H1 (cell line): ENCODE results near the gene GLIPR2. TPM values are rescaled to one million over a fixed set of nuclear protein-coding genes. Genes with fewer than 3 reads are reported as not detected.

ENCODE experiments used
- CBX5 ChIP-seq: fragments of 300-800, 300-1000 bp; sonication (generic); IDR thresholded peaks from 2 replicates; pipeline ENCODE4 v1.7.1; 2016; ENCODE audit warnings: antibody characterized with exemption, low read length, low read depth
- CTBP2 ChIP-seq: IDR thresholded peaks from 2 replicates; pipeline ENCODE4 v1.7.0; 2011; ENCODE audit warnings: borderline replicate concordance, mild to moderate bottlenecking, moderate library complexity, mixed read lengths, low read length; ENCODE audit not compliant: insufficient read depth, insufficient read length
- CTCF ChIP-seq, 3 experiments: IDR thresholded peaks; 1 replicate in 2 of 3; 2 replicates in 1 of 3; pipeline versions ENCODE4 v1.5.1 to v1.6.1; 2011; ENCODE audit warnings: low read length in 3 of 3, mild to moderate bottlenecking in 3 of 3, inconsistent platforms in 2 of 3, low read depth in 1 of 3, moderate library complexity in 1 of 3; ENCODE audit not compliant: insufficient read depth in 1 of 3; ENCODE audit errors: control extremely low read depth in 1 of 3
- E2F6 ChIP-seq: IDR thresholded peaks from 2 replicates; pipeline ENCODE4 v1.6.1; 2012; ENCODE audit warnings: inconsistent platforms
- HDAC2 ChIP-seq, 2 experiments: fragments of 300-600 bp in 1 of 2; sonication (generic) in 1 of 2; IDR thresholded peaks; 2 replicates each; pipeline ENCODE4 v1.6.1; 2011 to 2012; ENCODE audit warnings: low read depth in 2 of 2, low read length in 2 of 2, mild to moderate bottlenecking in 2 of 2, moderate library complexity in 2 of 2, borderline replicate concordance in 1 of 2, inconsistent platforms in 1 of 2
- JUND ChIP-seq: IDR thresholded peaks from 2 replicates; pipeline ENCODE4 v1.6.1; 2011; ENCODE audit warnings: mild to moderate bottlenecking, improper control_type of control experiment, low read length
- PHF8 ChIP-seq: fragments of 200-600 bp; sonication (generic); conservative IDR thresholded peaks from 2 replicates; pipeline ENCODE4 v1.7.1; 2012; ENCODE audit warnings: low read depth, mild to moderate bottlenecking, inconsistent platforms, low read length, moderate library complexity
- polyA plus RNA-seq, 7 experiments: library from polyadenylated mRNA; depleted of rRNA in 3 of 7; stranded (reverse) in 5 of 7; unstranded in 2 of 7; fragments of >200 nt in 5 of 7; fragments of 200-250 nt in 2 of 7; gene quantifications; 1 replicate in 5 of 7; 2 replicates in 1 of 7; 4 replicates in 1 of 7; pipeline versions ENCODE4 v1.2.1 to v1.2.3, GENCODE V29; 2011 to 2013; ENCODE audit warnings: missing spikeins in 2 of 7, mixed read lengths in 2 of 7
- total RNA-seq: library from RNA; stranded (reverse); fragmentation: NEBNext Ultra II Directional; extraction: Animal tissue kit (Norgen Biotek cat#: 25700); gene quantifications from 2 replicates; pipeline ENCODE4 v1.2.1, GENCODE V29; 2021

The GLIPR2 gene
- total and polyA plus RNA-seq, 2 of the 8 experiments (the other 6 are each of a cell fraction or from before 2014, with no cell fraction given) = 7.9 to 12.0 TPM

- TF ChIP-seq CTCF (IDR thresholded peaks at IDR 0.05; ENCODE audit: control extremely low read depth in 1 of 3, insufficient read depth in 1 of 3, low read depth in 1 of 3, low read length in 3 of 3) (no peak), PHF8 (no peak), HDAC2 (IDR thresholded peaks at IDR 0.05; ENCODE audit: borderline replicate concordance in 1 of 2, low read depth in 2 of 2, low read length in 2 of 2) (no peak), E2F6 (peak; percentile 67; the same call in 1 of the 2 replicates), CBX5 (no peak), CTBP2 (peak; percentile 88), JUND (peak; percentile 79)
These were observed 26.7 kb downstream of the GLIPR2 start (continued) for GRCh38 chr9:36163049-36163785.
